ENCODE measurements around the gene GSS. TPM values are rescaled to one million over a fixed set of nuclear protein-coding genes. Genes with fewer than 3 reads are reported as not detected.

Gene GSS
- total and polyA plus RNA-seq, 2 of the 8 experiments (the other 6 are each of a cell fraction or from before 2014, with no cell fraction given), result 34.6 to 43.2 TPM

- H3K18ac ChIP-seq (ENCODE audit: extremely low read depth, low read length), result no peak overlapping the region
- FAIRE-seq (no peak), DNase-seq (ENCODE audit: low read depth in 1 of 2, low spot score in 2 of 2) (no peak)
- H2BK12ac ChIP-seq (ENCODE audit: low read depth, low read length), result no peak overlapping the region
- no peak overlapping the region for H3K4me2 ChIP-seq (ENCODE audit: insufficient read depth in 1 of 2, low read depth in 2 of 2, low read length in 2 of 2)
- H3K27me3 ChIP-seq (replicated peaks in 1 of 4; ENCODE audit: control insufficient read depth in 3 of 4, extremely low read depth in 1 of 4, insufficient read depth in 3 of 4, low read length in 3 of 4), result 0 out of 7 replicates have a peak, but pooled peaks cover 0 to 2% (median 0%) of the 10 kb centered on the region in 4 experiments
- no peaks in the 10 kb centered on the region for H3K9me3 ChIP-seq (ENCODE audit: insufficient read depth in 2 of 2, low read depth in 1 of 2, low read length in 1 of 2)
- H3K36me3 ChIP-seq (ENCODE audit: control insufficient read depth in 2 of 4, insufficient read depth in 4 of 4, low read length in 3 of 4), result peaks cover 0 to 4% (median 3%) of the 10 kb centered on the region in 4 experiments; a peak in 3 of 8 replicates
- no peak overlapping the region; the same call in 1 of the 2 replicates for H2BK5ac ChIP-seq (ENCODE audit: low read depth, low read length)
- no peak overlapping the region for H2BK20ac ChIP-seq (ENCODE audit: low read length)
- ChIA-PET CTCF (ENCODE audit: partially characterized antibody) (interaction anchor here (1.8 to 4.2 kb wide), 3 partner anchors 9 to 119 kb away, joined by 5 to 25 read pairs (median 7); partner anchors contain the start of genes GSS and MYH7B), POLR2A (ENCODE audit: partially characterized antibody) (interaction anchor here (0.7 kb wide), 1 partner anchor 749 kb away, joined by 3 read pairs; no protein-coding TSS in a partner anchor)
- H3K23me2 ChIP-seq (ENCODE audit: low read depth, low read length), result no peaks in the 10 kb centered on the region; the same call in 1 of the 2 replicates
- no peak overlapping the region for H3K56ac ChIP-seq (replicated peaks; ENCODE audit: insufficient read length, low read depth, low read length)
- H4K5ac ChIP-seq (ENCODE audit: insufficient read length, low read depth, low read length), result no peak overlapping the region
- no peak overlapping the region for H4K91ac ChIP-seq (replicated peaks; ENCODE audit: insufficient read length, low read length)
- H2AFZ ChIP-seq (ENCODE audit: low read length), result no peak overlapping the region
- no peaks in the 10 kb centered on the region for H3K79me1 ChIP-seq (ENCODE audit: low read depth, low read length)
- H3K4me1 ChIP-seq (replicated peaks in 1 of 4; ENCODE audit: control insufficient read depth in 3 of 4, insufficient read depth in 4 of 4, low read length in 3 of 4), result no peaks in the 10 kb centered on the region; a peak in 1 of 7 replicates
- no peaks in the 10 kb centered on the region for H3K79me2 ChIP-seq (ENCODE audit: control insufficient read depth in 1 of 2, insufficient read depth in 2 of 2, low read length in 2 of 2)
- H4K20me1 ChIP-seq (replicated peaks in 1 of 2; ENCODE audit: control insufficient read depth in 1 of 2, insufficient read depth in 2 of 2, low read length in 2 of 2), result peaks cover 0 to 6% of the 10 kb centered on the region in 2 experiments
- H3K14ac ChIP-seq (ENCODE audit: insufficient read length), result no peak overlapping the region
- no peak for TF ChIP-seq KDM4A (IDR thresholded peaks at IDR 0.05; ENCODE audit: low read depth, low read length, severe bottlenecking)
- peak overlapping the region; percentile 5; the same call in 1 of the 2 replicates for H4K8ac ChIP-seq (ENCODE audit: extremely low read depth, insufficient read depth, low read length)
- H3K23ac ChIP-seq (ENCODE audit: insufficient read length), result no peak overlapping the region
- no peak overlapping the region for H2BK15ac ChIP-seq (ENCODE audit: low read length)
- WGBS, 2 experiments (ENCODE audit: extremely low coverage in 1 of 2, insufficient coverage in 1 of 2, insufficient read length in 1 of 2, insufficient replicate concordance in 2 of 2, low coverage in 1 of 2, low lambda C conversion rate in 2 of 2, missing lambda C conversion rate in 1 of 2), result 89% methylated on average over 19 of the region's 20 CpGs; no CpG with 5 or more reads in 1 of the 2 experiments
- H3K4ac ChIP-seq (replicated peaks; ENCODE audit: insufficient read length, low read depth, low read length), result no peak overlapping the region
- H2BK120ac ChIP-seq (replicated peaks; ENCODE audit: low read depth, low read length), result no peak overlapping the region
- no peak overlapping the region for H3K4me3 ChIP-seq (ENCODE audit: extremely low read depth in 1 of 4, insufficient read depth in 2 of 4, low read depth in 3 of 4, low read length in 4 of 4)
- no peak overlapping the region for H2AK5ac ChIP-seq (ENCODE audit: low read depth, low read length)
- H3K9ac ChIP-seq (replicated peaks in 1 of 4; ENCODE audit: extremely low read depth in 1 of 4, low read depth in 3 of 4, low read length in 3 of 4), result no peak overlapping the region
- H3K27ac ChIP-seq (ENCODE audit: low read depth, low read length), result no peak overlapping the region
Observed at GRCh38 chr20:34992751-34993417, 37.3 kb upstream of the GSS start.

Measured in H1 (cell line).